T follicular helper cell (primary cell): ENCODE measurements around the gene DAPK1.

Experiments used
- DNase-seq: peaks from one replicate; pipeline ENCODE4 v3.0.0-alpha.2; 2020; ENCODE audit warnings: low read depth

DAPK1 gene

GRCh38 chr9:87686520-87687090 is 188.9 kb downstream of the DAPK1 start:
- DNase-seq, result no peak

GRCh38 chr9:87687207-87687606 is 189.5 kb downstream of the DAPK1 start:
- no peak for DNase-seq

GRCh38 chr9:87694236-87694755 is 196.6 kb downstream of the DAPK1 start:
- no peak for DNase-seq

GRCh38 chr9:87695523-87695922 is 197.9 kb downstream of the DAPK1 start:
- DNase-seq, result no peak

GRCh38 chr9:87696641-87697040 is 199.0 kb downstream of the DAPK1 start:
- DNase-seq, result no peak

DNA sequence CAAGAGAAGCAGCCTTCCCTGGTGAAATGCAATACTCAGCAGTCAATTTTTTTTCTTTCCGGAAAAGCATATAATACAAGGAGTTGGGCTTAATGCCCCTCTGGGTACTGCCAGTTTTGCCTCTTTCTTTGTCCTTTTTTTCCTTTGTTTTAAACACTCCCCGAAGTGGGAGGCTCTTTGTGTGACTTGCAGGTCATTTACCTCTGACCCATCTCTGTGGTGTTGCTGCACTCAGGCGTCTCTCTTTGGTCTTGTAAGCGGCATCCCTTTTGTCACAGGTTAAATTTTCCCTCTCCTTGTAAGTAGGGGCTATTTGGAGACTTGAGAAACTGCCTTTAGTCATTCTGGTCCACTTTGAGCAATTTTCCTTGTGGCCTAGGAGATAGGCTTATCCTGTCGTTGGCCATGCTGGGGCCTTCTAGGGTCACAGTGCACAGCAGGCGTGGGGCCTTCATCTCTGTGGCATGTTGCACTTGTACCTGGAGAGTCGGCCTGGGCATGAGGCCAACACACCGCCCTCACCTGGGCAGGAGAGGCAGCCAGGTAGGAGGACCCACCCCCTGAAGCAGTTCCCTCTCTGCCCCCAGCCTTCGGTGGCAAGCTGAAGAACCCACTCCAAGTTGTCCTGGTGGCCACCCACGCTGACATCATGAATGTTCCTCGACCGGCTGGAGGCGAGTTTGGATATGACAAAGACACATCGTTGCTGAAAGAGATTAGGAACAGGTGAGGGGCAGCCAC is 200.6 kb downstream of the DAPK1 start:
- no peak for DNase-seq

- DNase-seq, result no peak
Measured at GRCh38 chr9:87699835-87700234, 202.2 kb downstream of the DAPK1 start.

DNA sequence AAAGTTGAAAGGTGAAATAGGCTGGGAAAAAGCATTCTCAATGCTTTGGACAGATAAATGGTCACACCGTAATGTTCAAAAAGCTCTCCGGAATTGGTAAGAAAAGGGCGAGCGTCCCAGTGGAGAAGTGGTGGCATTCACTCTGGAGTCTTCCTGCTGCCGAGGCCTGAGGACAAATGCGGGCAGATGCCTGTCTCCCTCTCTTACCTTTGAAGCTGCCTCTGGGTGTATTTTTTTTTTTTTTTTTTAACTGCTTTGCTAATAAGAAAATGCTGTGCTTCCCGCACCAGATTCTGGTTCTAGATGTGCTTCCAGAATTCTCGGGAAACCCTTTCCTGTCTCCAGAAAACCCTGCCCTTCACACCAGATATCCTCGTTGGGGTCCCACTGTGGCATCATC is 203.8 kb downstream of the DAPK1 start:
- DNase-seq, result no peak

- DNase-seq, result no peak
Measured at GRCh38 chr9:87701931-87702421, 204.3 kb downstream of the DAPK1 start.

DNA sequence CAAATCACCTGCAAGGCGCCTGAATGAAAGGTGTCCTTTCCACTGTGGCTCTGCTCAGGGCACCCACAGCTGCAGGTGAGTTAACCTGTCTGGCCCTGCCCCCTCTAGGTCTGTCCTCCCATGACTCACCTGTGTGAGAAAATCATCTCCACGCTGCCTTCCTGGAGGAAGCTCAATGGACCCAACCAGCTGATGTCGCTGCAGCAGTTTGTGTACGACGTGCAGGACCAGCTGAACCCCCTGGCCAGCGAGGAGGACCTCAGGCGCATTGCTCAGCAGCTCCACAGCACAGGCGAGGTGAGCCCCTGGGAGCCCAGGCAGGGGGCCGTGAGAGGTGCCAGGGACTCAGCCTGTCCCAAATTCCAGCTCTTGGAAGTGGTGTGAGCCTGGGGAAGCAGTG is 205.3 kb downstream of the DAPK1 start:
- DNase-seq, result no peak

GRCh38 chr9:87703636-87704276 is 206.1 kb downstream of the DAPK1 start:
- no peak for DNase-seq

DNA sequence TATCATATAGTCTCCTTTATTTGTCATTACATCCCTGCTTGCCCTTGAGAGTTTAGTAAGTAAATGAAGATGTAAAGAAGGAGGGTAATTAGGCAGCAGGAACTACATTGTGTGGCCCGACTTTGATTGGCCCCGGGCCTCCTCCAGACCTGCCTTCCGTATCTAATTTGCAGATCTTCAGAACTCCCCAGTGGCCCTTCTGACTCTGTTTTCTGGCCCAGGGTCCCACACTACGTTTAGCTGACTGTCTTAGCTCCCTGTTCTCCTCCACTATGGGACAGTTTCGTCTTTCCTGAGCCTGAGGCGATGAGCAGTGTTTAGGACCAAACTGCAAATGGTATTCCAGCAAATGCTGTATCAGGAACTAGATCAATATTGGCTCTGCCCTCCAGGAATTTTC is 206.7 kb downstream of the DAPK1 start:
- no peak for DNase-seq

- no peak for DNase-seq
Measured at GRCh38 chr9:87706066-87706739, 208.5 kb downstream of the DAPK1 start.

- no peak for DNase-seq
Measured at GRCh38 chr9:87707805-87708506, 210.3 kb downstream of the DAPK1 start.

DNA sequence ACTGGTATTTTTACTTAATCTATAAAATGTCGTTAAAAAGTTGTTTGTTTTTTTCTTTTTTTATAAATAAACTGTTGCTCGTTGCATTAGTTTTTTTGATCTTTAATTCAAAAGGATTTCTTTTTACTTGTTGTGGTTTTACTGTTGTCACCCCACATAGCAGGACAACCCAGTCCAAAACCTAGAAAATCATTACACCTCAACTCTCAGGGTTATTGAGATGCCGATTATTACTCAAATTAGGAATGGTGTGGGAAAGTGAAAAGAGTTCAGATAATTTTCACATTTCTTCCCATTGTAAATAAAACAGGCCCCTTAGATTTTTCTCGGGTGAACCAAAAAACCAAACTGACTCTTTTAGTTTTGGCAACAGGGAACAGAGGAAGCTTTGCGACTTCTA is 210.9 kb downstream of the DAPK1 start:
- DNase-seq, result no peak

DNA sequence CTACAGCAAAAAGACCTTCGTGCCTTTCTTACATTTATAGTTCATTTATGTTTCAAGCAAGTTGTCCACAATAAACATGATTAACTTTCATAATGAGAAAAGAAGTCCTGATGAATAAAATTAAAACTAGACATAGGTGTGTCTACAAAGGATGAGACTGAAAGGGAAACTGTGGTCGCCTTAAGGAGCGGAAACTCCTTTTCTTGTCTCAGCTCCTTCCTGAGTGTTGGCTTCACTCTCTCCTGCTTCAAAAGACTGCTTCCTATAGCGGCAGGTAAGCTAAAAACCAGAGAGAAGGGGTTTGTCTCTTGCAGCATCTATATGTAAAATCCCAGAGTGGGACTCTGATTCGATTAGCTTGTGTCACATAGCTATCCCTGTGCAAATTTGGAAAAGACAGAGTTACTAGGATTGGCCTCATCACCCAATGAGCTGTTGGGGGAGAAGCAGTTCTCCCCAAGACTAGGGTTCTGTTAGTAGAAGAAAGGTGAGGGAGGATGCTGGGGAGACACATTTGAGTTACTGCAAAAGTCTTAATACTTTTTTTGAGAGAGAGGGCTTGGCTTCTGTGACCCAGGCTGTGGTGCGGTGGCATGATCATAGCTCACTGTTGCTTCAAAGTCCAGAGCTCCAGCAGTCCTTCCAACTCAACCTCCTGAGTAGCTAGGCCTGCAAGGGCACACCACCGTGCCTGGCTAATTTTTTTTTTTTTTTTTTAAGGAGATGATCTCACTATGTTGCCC is 211.5 kb downstream of the DAPK1 start:
- DNase-seq, result no peak

- DNase-seq, result no peak
Measured at GRCh38 chr9:87710443-87710842, 212.8 kb downstream of the DAPK1 start.

GRCh38 chr9:87711857-87712800 is 214.5 kb downstream of the DAPK1 start:
- no peak for DNase-seq

- no peak for DNase-seq
Measured at GRCh38 chr9:87712801-87713277, 215.2 kb downstream of the DAPK1 start.
